Spleen (tissue), 7 donors: Measurements from ENCODE around the gene HECTD1.

Experiments used
- CTCF ChIP-seq, 11 experiments: fragments of 200-600 bp in 7 of 11; fragments of 450-650 bp in 4 of 11; sonication (generic) in 4 of 11; IDR thresholded peaks in 8 of 11; conservative IDR thresholded peaks in 3 of 11; 1 replicate in 7 of 11; 2 replicates in 4 of 11; pipeline versions ENCODE4 v1.4.0 to v1.8.0; 2016 to 2021; ENCODE audit warnings: antibody characterized with exemption in 11 of 11, inconsistent platforms in 4 of 11, mild to moderate bottlenecking in 1 of 11
- POLR2A ChIP-seq, 3 donors: fragments of 450-650 bp; IDR thresholded peaks; one replicate each; pipeline ENCODE4 v1.5.1; 2017; ENCODE audit warnings: antibody characterized with exemption in 3 of 3, mild to moderate bottlenecking in 1 of 3
- donor health status: DM: no; HTN: no; CAD: no; lungs with moderate emphysema.
- donor health status: DM: no; HTN: no; CAD: no.
- donor health status: DM: no; HTN: no; CAD: no.

DNA sequence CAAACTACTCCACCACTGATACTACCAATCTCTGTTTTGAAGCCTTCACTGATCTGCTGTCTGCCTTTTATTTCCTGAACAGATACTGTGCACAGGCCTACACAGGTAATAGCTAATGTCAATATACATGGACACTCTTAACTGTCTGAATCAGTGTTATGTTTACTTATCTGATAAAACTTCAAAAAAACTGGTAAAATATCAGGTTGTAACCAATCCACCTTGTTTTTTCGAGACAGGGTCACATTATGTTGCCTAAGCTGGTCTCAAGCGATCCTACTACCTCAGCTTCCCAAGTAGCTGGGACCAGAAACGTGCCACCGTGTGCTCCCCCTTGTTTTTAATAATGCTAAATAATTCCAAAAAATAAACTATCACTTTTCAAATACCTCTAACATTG is 43.5 kb downstream of the HECTD1 start:
- TF ChIP-seq CTCF (IDR thresholded peaks at IDR 0.05 in 8 of 11, conservative IDR thresholded peaks at IDR 0.05 in 3 of 11), result no peak
- no peak for TF ChIP-seq POLR2A (IDR thresholded peaks at IDR 0.05)
